HG03066 (cell line): ENCODE data around the gene UMODL1.

Experiments used
- ATAC-seq: cut with Tn5 transposase; IDR thresholded peaks from one replicate; pipeline ENCODE4 v1.9.1; 2021; ENCODE audit warnings: low read depth; ENCODE audit not compliant: unreplicated experiment

The UMODL1 gene

DNA sequence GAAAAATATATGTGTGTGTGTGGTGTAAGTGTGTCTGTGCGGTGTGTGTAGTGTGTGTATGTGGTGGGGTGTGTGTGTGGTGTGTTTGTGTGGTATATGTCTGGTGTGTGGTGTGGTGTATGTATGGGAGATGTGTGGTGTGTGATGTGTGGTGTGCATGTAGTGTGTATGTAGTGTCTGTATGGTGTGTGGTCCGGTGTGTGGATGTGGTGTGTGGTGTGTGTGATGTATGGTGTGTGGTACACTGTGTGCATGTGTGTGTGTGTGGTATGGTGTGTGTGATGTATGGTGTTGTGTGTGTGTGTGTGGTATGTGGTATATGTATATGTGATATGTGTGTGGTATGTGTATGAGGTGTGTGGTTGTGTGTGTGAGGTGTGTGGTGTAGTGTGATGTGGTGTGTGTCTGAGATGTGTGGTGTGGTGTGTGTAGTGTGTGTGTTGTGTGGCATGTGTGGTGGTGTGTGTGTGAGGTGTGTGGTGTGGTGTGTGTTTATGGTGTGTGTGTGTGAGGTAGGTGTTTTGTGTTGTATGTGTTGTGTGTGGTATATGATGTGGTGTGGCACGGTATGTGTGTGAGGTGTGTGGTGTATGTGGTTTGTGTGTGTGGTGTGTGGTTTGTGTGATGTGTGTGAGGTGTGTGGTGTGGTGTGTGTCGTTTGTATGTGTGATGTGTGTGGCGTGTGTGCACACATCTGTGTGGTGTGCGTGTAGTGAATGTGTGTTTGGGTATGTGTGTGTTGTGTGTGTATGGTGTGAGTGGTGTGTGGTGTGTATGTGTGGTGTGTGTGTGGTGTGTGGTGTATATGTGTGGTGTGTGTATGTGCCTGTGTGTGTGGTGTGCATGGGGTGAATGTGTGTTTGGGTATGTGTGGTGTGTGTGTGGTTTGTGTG is 112.5 kb downstream of the UMODL1 start:
- ATAC-seq: no peak

DNA sequence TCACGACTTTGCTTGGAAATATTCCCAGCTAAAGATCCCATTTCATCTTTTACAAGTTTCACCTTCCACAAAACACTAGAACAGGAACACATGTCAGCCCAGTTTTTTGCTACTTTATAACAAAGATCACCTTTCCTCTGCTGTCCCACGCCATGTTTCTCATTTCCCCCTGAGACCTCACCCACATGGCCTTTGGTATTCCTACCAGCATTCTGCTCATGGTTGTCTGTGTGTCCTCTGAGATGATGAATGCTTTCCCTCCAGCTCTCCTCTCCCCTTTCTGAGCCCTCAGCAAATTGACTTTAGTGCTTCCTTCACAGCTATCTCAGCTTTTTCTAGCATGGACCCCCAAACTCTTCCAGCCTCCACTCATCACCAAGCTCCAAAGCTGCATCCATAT is 115.5 kb downstream of the UMODL1 start:
- ATAC-seq: no peak

DNA sequence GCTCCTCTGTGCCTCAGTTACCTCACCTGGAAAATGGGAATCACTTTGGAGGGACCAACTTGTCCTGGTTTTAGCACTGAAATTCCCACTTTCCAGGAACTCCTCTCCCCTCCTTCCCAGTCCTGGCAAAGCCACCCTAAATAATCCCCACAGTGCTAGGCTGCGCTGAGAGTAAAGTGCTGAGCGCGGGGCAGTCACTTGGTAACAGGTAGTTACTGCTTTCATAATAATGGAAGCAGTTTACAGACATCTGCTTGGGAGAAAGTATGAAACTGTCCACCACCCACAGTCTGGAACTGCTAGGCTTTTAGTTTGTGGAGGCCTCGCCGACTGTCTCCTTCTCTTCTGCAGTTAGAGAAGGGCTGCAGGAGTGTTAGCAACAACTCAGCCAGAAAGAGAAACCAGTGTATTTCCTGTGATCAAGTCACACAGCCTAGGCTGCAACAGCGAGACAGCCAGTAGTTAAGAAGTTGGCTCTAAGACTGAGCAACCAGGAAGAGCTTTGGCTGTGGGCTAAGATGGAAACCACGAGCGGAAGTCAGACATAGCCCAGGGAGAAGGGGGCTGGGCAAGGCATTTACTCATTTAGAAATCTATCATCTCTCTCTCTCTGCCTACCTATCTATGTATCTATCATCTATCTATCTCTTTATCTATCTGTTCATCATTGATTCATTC is 117.0 kb downstream of the UMODL1 start:
- ATAC-seq: peak; percentile 91

DNA sequence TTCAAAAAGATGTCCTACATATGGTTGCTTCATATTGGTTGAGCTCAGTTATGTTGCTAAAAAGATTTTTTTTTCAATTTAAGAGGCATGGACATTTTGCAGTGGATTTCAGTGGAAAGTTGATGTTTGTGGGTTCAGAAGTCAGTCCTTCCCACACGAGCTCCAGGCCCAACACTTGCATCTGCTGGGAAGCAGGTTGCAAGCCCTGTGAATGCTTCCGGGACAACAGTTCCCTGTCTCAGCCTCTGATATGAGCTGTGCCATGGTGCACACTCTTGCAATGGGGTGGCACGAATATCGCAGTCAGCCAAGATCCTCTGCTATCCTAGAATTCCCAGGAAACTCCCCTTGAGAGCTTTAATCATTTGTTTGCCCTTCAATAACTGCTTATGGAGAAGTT is 117.5 kb downstream of the UMODL1 start:
- no peak for ATAC-seq

DNA sequence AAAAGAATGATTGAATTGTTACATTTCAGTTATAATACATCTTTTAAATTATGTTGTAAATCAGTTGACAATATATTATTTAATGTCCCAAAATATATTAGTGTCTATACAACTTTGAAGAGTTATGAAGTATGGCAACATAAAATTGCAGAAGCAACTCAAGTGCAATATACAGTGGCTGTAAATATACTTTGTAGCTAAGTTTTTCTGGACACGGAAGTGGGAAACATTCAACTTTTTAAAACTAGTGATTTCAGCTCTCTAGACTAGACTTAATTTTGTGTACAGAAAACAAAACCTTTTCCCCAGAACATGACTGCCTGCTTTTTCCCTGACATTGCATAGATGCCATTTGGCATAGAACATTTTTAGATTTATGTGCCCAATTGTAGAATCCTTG is 118.3 kb downstream of the UMODL1 start:
- no peak for ATAC-seq

DNA sequence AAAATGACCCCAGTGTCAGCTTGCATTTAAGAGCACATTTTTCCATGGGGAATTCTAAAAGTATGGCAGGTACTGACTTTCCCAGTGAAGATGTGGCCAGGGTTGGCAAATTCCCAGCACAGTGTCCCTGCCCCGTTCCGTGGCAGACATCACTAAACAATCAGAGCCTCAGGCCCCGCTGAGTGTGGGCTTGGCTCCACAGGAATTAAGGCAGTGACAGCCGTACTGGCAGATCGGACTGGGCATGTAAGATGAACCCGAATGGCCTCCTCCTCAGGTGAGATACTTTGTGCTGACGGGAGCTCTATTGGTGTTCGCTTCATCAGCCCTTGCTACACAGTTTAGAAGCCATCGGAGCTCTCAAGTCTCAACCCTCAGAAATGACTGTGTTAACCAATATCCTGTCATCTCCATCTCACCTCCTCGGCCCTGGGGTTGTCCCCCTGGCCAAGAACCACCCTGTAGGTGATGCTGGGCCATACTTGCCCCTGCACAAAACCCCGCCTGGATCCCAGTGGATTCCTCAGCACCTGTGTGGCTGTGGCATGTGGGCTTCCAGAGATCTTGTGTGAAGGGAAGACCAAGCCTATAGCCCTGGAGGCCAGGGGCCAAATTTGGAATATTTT is 118.9 kb downstream of the UMODL1 start:
- no peak for ATAC-seq

DNA sequence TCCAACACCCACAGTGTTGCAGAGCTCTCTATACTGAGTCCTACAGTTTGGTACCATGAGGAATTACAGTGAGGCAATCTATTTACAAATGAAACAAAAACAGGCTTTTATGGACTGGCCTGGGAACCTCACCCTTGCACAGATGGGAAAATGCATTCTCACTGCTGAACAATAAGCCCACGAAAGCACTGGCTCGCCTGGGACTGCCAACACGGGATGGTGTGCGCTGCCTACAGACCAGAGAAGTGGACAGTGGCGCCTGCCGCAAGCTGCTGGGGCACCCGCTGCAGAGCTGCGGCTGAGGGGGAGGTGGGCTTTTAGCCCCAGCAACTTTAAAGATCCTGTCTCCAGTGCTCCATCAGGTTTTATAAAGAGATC is 119.4 kb downstream of the UMODL1 start:
- ATAC-seq: no peak

DNA sequence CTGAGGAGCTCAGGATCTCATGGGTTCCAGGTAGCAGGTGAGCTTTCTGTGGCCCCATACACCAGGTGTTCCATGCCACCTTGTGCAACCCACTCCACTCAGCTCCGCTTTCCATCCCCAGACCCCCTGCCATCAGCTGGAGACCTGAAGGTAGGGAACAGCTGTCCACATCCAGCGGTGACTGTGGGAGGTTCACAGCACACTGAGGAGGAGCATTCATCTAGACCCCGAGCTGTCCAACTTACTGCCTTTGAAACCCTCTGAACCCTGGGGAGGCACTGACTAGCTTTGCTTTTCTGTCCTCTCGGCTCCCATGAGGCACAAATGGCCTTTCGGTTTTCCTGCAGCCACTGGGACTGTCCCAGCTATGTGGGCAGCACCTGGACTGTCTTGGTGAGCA is 119.9 kb downstream of the UMODL1 start:
- no peak for ATAC-seq

DNA sequence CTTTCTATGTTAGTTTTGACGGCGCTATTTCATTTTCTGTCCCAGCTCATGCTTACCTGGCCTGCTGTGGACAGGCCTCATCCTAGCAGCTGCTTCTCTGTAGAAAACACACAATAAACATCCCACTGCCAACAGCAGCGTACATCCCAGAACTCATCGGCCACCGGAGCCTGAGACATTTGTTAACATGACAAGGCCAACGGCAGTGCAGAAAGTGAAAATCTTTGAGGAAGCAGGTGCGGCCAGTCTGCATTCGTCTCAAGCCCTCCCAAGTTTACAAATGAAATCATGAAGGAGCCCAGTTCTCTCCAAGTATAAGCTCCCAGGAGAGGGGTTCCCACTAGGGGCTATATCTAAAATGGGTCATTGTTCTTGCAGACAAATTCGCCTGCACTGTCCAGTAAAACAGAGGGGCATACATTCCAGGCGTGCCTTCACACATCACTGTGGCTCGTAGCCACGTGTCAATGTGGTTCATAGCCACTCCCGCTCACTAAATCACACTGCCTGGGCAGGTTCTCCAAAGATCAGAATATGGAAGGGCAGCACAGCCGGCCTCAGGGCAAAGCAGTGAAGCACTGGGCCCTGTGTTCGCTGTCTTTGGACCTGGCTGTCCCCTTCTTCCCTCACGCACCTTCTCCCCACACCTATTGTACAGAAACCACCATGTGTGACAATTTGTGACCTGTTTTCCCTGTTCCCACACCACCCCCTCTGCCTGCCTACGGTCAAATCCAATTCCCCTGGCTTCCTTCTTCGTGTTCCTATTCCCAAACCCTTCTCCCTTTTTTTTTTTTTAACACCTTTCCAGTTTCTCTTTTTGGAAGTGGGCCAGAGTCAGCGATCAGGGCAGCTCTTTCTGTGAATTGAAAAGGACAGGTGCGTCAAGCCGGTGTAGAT is 120.8 kb downstream of the UMODL1 start:
- ATAC-seq: no peak
